Gastroesophageal sphincter (tissue), 3 donors: Measurements from ENCODE around the gene KRT35.

ENCODE experiments used
- CTCF ChIP-seq, 4 experiments: fragments of 200-600 bp in 2 of 4; fragments of 450-650 bp in 2 of 4; sonication (generic) in 1 of 4; IDR thresholded peaks; one replicate each; pipeline ENCODE4 v1.5.1; 2017 to 2019; ENCODE audit warnings: antibody characterized with exemption in 4 of 4, mild to moderate bottlenecking in 2 of 4, moderate library complexity in 2 of 4
- EP300 ChIP-seq: sonication (generic); formaldehyde crosslinking; IDR thresholded peaks from one replicate; pipeline ENCODE4 v1.6.1; 2017; ENCODE audit warnings: antibody characterized with exemption, mild to moderate bottlenecking

- TF ChIP-seq EP300, result no peak
- TF ChIP-seq CTCF (IDR thresholded peaks at IDR 0.05), result no peak
Measured at GRCh38 chr17:41462705-41463104, 18.2 kb downstream of the KRT35 start.
